Astrocyte (in vitro differentiated cells and primary cell): ENCODE data around the gene KRT40. TPM values are rescaled to one million over a fixed set of nuclear protein-coding genes. Genes with fewer than 3 reads are reported as not detected.

Experiments
- DNase-seq: peaks from one replicate; pipeline ENCODE4 v3.0.0-alpha.2; 2010; ENCODE audit warnings: low read depth
- FAIRE-seq: peaks from 2 replicates; lab custom pipeline; 2011; peaks lifted over from hg19 to GRCh38; lab: Jason Lieb, UNC
- H2AFZ ChIP-seq: 2 replicates; pipeline ENCODE4 v1.6.0; 2012; ENCODE audit warnings: low read depth, low read length, inconsistent platforms
- H3K27ac ChIP-seq: 2 replicates; pipeline ENCODE4 v1.5.1; 2011; ENCODE audit warnings: low read depth, low read length, inconsistent platforms
- H3K27me3 ChIP-seq: 2 replicates; pipeline ENCODE4 v1.6.0; 2011; ENCODE audit warnings: low read length, inconsistent platforms; ENCODE audit not compliant: insufficient read depth
- H3K36me3 ChIP-seq: 2 replicates; pipeline ENCODE4 v1.5.1; 2011; ENCODE audit warnings: low read length, inconsistent platforms; ENCODE audit not compliant: insufficient read depth
- H3K4me1 ChIP-seq: 2 replicates; pipeline ENCODE4 v1.5.1; 2011; ENCODE audit warnings: low read length, inconsistent platforms; ENCODE audit not compliant: insufficient read depth
- H3K4me2 ChIP-seq: 2 replicates; pipeline ENCODE4 v1.6.0; 2012; ENCODE audit warnings: low read length, inconsistent platforms
- H3K4me3 ChIP-seq: 2 replicates; pipeline ENCODE4 v1.5.1; 2011; ENCODE audit warnings: low read depth, mild to moderate bottlenecking, low read length, inconsistent platforms; ENCODE audit not compliant: insufficient read depth
- H3K79me2 ChIP-seq: 2 replicates; pipeline ENCODE4 v1.6.0; 2012; ENCODE audit warnings: mild to moderate bottlenecking, low read length, inconsistent platforms; ENCODE audit not compliant: insufficient read depth
- H3K9ac ChIP-seq: 2 replicates; pipeline ENCODE4 v1.6.0; 2012; ENCODE audit warnings: mild to moderate bottlenecking, low read length, inconsistent platforms
- H3K9me3 ChIP-seq: 2 replicates; pipeline ENCODE4 v1.5.1; 2012; ENCODE audit warnings: low read depth, mild to moderate bottlenecking, low read length, inconsistent platforms; ENCODE audit not compliant: insufficient read depth
- H4K20me1 ChIP-seq: 2 replicates; pipeline ENCODE4 v1.6.0; 2012; ENCODE audit warnings: low read length, inconsistent platforms; ENCODE audit not compliant: insufficient read depth
- H3K27ac Mint-ChIP-seq: one replicate; pipeline ENCODE4 v1.8.0; 2021; ENCODE audit warnings: mild to moderate bottlenecking, mixed read lengths; ENCODE audit not compliant: unreplicated experiment
- H3K27me3 Mint-ChIP-seq: one replicate; pipeline ENCODE4 v1.8.0; 2021; ENCODE audit warnings: low read depth, mixed read lengths; ENCODE audit not compliant: unreplicated experiment
- H3K36me3 Mint-ChIP-seq: one replicate; pipeline ENCODE4 v1.8.0; 2021; ENCODE audit warnings: low read depth, mixed read lengths; ENCODE audit not compliant: unreplicated experiment
- H3K4me1 Mint-ChIP-seq: one replicate; pipeline ENCODE4 v1.8.0; 2021; ENCODE audit warnings: low read depth, mixed read lengths; ENCODE audit not compliant: unreplicated experiment
- H3K4me3 Mint-ChIP-seq: one replicate; pipeline ENCODE4 v1.8.0; 2021; ENCODE audit warnings: mild to moderate bottlenecking, moderate library complexity, mixed read lengths; ENCODE audit not compliant: unreplicated experiment
- H3K9me3 Mint-ChIP-seq: one replicate; pipeline ENCODE4 v1.8.0; 2021; ENCODE audit warnings: mild to moderate bottlenecking, mixed read lengths; ENCODE audit not compliant: unreplicated experiment
- CTCF ChIP-seq: IDR thresholded peaks from 2 replicates; pipeline ENCODE4 v1.5.1; 2011; ENCODE audit warnings: low read depth, mild to moderate bottlenecking, inconsistent platforms, low read length, moderate library complexity; ENCODE audit not compliant: insufficient read depth
- EZH2 ChIP-seq: IDR thresholded peaks from 2 replicates; pipeline ENCODE4 v1.6.1; 2012; ENCODE audit warnings: mild to moderate bottlenecking, low read length, inconsistent platforms; ENCODE audit not compliant: insufficient read depth
- total RNA-seq: library from RNA; stranded (reverse); gene quantifications from 2 replicates; pipeline ENCODE4 v1.2.1, GENCODE V29; 2021

Gene KRT40
- total RNA-seq, 1 donor from 2014 or later, result not detected

GRCh38 chr17:40945414-40945813, 38.7 kb downstream of the KRT40 start:
- H2AFZ ChIP-seq, result no peak overlapping the region
- no peak overlapping the region for H3K4me3 Mint-ChIP-seq
- no peak for TF ChIP-seq EZH2
- TF ChIP-seq CTCF, result no peak
- DNase-seq, result no peak
- H3K9me3 Mint-ChIP-seq, result peaks cover 3% of the 10 kb centered on the region
- H3K9me3 ChIP-seq, result no peaks in the 10 kb centered on the region
- FAIRE-seq, result no peak
- no peaks in the 10 kb centered on the region for H3K36me3 ChIP-seq
- H3K27ac ChIP-seq, result no peak overlapping the region
- H4K20me1 ChIP-seq, result no peaks in the 10 kb centered on the region
- peaks cover 2% of the 10 kb centered on the region for H3K4me1 Mint-ChIP-seq
- H3K36me3 Mint-ChIP-seq, result no peaks in the 10 kb centered on the region
- no peak overlapping the region for H3K4me2 ChIP-seq
- no peak overlapping the region for H3K4me3 ChIP-seq
- H3K27me3 Mint-ChIP-seq, result no peaks in the 10 kb centered on the region
- no peaks in the 10 kb centered on the region for H3K79me2 ChIP-seq
- H3K4me1 ChIP-seq, result no peaks in the 10 kb centered on the region
- H3K27me3 ChIP-seq, result no peaks in the 10 kb centered on the region
- no peak overlapping the region for H3K9ac ChIP-seq
- no peak overlapping the region for H3K27ac Mint-ChIP-seq

- no peaks in the 10 kb centered on the region for H3K36me3 Mint-ChIP-seq
- FAIRE-seq, result no peak
Observed at GRCh38 chr17:40944531-40944930, 39.6 kb downstream of the KRT40 start.

More at GRCh38 chr17:40944531-40944930, 39.6 kb downstream of the KRT40 start:
- no peak for TF ChIP-seq EZH2
- TF ChIP-seq CTCF, result no peak
- Mint-ChIP-seq H3K27me3 (no peaks in the 10 kb centered on the region), H3K4me3 (no peak overlapping the region), H3K27ac (no peak overlapping the region), H3K9me3 (peaks cover 3% of the 10 kb centered on the region), H3K4me1 (peaks cover 2% of the 10 kb centered on the region)
- Histone ChIP-seq H3K9ac (no peak overlapping the region), H3K4me3 (no peak overlapping the region), H3K27ac (no peak overlapping the region), H3K4me2 (no peak overlapping the region), H3K4me1 (no peaks in the 10 kb centered on the region), H3K9me3 (no peaks in the 10 kb centered on the region), H4K20me1 (no peaks in the 10 kb centered on the region), H2AFZ (no peak overlapping the region), H3K79me2 (no peaks in the 10 kb centered on the region), H3K27me3 (no peaks in the 10 kb centered on the region), H3K36me3 (no peaks in the 10 kb centered on the region)
- no peak for DNase-seq
